ENCODE results near the gene STK35.

- TF ChIP-seq POLR2AphosphoS5 (IDR thresholded peaks at IDR 0.05; ENCODE audit: borderline replicate concordance, low read depth, low read length) (no peak), EZH2 (IDR thresholded peaks at IDR 0.05) (no peak), FOXP2 (optimal IDR thresholded peaks at IDR 0.05; ENCODE audit: control extremely low read depth, extremely low read length, insufficient read depth) (no peak)
Observed at GRCh38 chr20:2054911-2055310, 46.7 kb upstream of the STK35 start.

Measured in SK-N-MC (cell line).